Measurements from ENCODE around the gene ZNF217.
"Not testable (repeated sequence)": the region's sequence is repeated elsewhere in the genome, so short reads cannot be mapped to it uniquely, and the experiment has no call there.

Gene ZNF217

GRCh38 chr20:53562104-53562764 is 31.4 kb downstream of the ZNF217 start:
- DNase-seq, result not testable (repeated sequence)

GRCh38 chr20:53561505-53561904 is 32.1 kb downstream of the ZNF217 start:
- DNase-seq, result no peak

GRCh38 chr20:53559816-53560215 is 33.8 kb downstream of the ZNF217 start:
- no peak for DNase-seq

- no peak for DNase-seq
Measured at GRCh38 chr20:53557130-53557529, 36.5 kb downstream of the ZNF217 start.

- no peak for DNase-seq
Measured at GRCh38 chr20:53556267-53556897, 37.3 kb downstream of the ZNF217 start.

- no peak for DNase-seq
Measured at GRCh38 chr20:53555816-53556215, 37.8 kb downstream of the ZNF217 start.

- no peak for DNase-seq
Measured at GRCh38 chr20:53555081-53555480, 38.6 kb downstream of the ZNF217 start.

- not testable (repeated sequence) for DNase-seq
Measured at GRCh38 chr20:53552572-53552893, 41.1 kb downstream of the ZNF217 start.

- not testable (repeated sequence) for DNase-seq
Measured at GRCh38 chr20:53551719-53552571, 41.7 kb downstream of the ZNF217 start.

GRCh38 chr20:53550280-53551187 is 43.1 kb downstream of the ZNF217 start:
- DNase-seq, result no peak

- peak; percentile 65 for DNase-seq
Measured at GRCh38 chr20:53547664-53548239, 45.9 kb downstream of the ZNF217 start.

GRCh38 chr20:53539516-53539915 is 54.1 kb downstream of the ZNF217 start:
- DNase-seq, result no peak

- not testable (repeated sequence) for DNase-seq
Measured at GRCh38 chr20:53536382-53536781, 57.3 kb downstream of the ZNF217 start.

- no peak for DNase-seq
Measured at GRCh38 chr20:53535878-53536277, 57.8 kb downstream of the ZNF217 start.

GRCh38 chr20:53534037-53534436 is 59.6 kb downstream of the ZNF217 start:
- no peak for DNase-seq

GRCh38 chr20:53533500-53533899 is 60.1 kb downstream of the ZNF217 start:
- no peak for DNase-seq

GRCh38 chr20:53532654-53533312 is 60.9 kb downstream of the ZNF217 start:
- not testable (repeated sequence) for DNase-seq

GRCh38 chr20:53530440-53530839 is 63.2 kb downstream of the ZNF217 start:
- DNase-seq, result no peak

GRCh38 chr20:53529658-53530057 is 64.0 kb downstream of the ZNF217 start:
- no peak for DNase-seq

- no peak for DNase-seq
Measured at GRCh38 chr20:53527196-53527595, 66.4 kb downstream of the ZNF217 start.

GRCh38 chr20:53524589-53525312 is 68.9 kb downstream of the ZNF217 start:
- no peak for DNase-seq
